HG03558 (cell line): Measurements from ENCODE around the gene CTNNA2.
"Not testable (repeated sequence)": the region's sequence is repeated elsewhere in the genome, so short reads cannot be mapped to it uniquely, and the experiment has no call there.

Experiments
- ATAC-seq: cut with Tn5 transposase; IDR thresholded peaks from one replicate; pipeline ENCODE4 v1.9.1; 2021; ENCODE audit warnings: moderate number of reproducible peaks; ENCODE audit not compliant: unreplicated experiment; ENCODE audit errors: extremely low read depth

Gene CTNNA2

DNA sequence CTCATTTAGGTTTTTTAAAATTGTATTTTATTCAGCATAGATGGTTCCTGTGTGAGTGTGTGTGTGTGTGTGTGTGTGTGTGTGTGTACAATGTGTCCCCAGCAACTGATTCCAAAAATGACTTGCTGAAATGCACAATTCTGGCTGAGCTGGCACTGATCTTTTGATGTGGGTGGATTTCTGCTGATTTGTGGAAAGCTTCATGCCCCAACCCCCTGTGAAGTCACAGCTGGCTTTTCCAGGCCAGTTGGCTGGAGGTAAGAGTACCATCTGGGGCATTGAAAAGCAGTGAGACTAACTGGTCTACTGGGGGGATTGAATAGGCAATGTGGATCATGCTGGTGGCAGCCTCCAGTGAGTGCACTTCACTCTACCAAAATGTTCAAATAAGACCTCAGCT is 604.5 kb downstream of the CTNNA2 start:
- ATAC-seq, result no peak

DNA sequence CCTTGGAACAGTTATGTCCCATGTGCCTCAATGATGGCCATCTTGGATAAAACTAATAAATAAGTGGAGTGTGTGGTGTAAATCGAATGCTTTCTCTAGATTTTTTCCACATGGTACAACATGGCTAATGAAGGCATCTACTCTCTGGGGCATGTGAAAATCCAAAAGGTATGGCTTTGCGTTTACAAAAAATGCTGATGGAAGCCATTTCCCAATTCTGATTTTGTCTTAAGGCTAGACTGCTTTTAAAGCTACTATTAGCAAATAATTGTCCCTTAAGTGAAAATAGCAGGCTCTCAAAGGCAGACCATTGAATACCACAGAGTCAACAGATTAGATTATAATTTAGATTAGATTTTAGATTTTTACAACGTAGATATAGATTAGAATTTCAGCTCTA is 608.0 kb downstream of the CTNNA2 start:
- ATAC-seq, result no peak

DNA sequence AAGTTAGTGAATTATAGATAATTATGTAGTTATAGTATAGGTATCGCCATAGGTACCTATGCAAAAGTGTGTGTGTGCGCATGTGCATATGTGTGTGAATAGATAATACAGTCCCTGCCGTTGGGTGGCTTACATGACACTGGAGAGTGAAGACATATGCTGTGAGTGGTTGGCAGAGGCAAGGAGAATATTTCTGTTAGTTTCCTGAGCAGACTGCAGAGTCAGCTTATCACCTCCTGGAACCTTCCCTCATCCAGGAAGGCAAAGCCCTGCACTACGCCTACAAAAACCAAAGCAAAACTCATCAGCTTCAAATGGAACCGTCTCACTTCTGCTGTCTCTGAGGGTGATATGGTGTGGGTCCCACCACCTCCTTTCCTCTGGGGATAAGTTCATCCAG is 609.8 kb downstream of the CTNNA2 start:
- no peak for ATAC-seq

DNA sequence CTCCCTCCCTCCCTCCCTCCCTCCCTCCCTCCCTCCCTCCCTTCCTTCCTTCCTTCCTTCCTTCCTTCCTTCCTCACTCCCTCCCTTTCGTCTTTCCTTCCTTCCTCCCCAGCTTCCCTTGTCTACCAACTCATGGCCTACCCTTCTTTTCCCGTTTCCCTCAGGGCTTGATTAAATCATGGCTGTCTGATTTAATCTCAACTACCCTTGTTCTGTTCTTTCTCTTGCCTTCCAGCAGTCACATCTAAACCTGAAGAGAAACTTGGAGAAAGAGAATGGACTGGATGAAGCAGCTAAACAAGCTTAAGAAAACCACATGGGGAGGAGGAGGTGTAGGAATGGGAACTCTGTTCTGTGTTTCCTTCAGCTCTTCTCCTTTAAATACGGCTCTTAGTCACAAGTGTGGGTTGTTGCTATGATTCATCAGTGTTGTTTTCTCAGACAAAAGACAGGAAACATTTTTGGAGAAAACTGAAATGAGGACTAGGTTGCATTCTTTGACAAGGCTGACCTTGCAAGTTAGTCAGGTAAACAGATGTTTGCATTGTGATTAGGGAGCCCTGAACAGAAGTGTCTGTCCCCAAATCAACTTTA is 613.8 kb downstream of the CTNNA2 start:
- no peak for ATAC-seq

DNA sequence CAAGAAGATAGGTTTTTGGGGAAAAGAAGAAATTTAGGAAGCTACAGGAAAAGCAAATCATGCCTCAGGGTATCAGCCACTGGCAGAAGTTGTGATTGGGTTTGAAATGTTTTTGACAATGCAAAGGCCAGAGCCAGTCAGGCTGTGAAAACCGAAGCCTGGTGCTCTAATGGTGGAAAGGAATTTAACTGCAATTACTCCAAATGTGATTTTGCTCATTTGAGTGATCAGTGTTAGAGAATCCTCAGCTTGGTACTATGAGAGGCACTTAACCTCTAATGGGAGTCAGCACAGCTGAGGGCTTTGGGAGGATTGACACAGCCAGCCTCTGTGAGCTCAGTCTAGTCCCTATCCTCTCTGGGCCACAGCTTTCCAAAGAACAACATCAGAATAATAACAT is 615.2 kb downstream of the CTNNA2 start:
- no peak for ATAC-seq

DNA sequence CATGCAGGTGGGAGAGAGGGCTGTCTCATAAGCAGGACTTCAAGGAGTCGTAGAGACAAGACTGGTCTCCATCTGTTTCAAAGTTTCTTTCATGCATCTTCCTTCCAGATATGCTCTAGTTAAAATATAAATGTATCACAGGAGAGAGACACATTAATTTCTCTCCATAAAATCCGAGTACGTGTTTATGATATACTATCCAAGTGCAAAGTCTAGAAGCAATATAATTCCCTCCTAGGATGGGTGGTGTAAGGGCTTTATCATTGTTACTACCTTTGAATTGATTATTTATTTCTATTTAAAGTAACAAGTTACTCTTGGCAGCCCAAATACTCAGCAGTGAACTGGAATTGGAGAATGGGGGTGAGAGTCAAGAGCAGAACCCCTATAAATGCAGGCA is 619.4 kb downstream of the CTNNA2 start:
- ATAC-seq, result no peak

DNA sequence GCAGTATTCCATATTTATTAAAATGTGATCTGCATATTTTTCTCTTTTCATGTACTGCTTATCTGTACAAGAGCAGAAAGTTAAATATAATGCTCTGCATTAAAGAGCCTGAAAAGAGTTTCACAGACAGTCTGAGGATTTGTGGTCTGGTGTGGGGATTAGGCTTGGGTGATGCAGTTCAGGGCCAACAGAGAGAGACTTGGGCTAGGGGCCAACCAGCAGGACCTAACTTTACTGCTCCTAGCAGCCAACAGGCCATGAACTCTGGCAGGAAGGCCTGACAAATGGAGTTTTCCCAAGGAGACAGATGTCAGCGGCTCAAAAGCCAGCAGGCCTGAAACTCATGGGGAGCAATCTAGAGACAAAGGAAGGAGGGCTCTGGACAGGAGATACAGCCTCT is 622.1 kb downstream of the CTNNA2 start:
- no peak for ATAC-seq

DNA sequence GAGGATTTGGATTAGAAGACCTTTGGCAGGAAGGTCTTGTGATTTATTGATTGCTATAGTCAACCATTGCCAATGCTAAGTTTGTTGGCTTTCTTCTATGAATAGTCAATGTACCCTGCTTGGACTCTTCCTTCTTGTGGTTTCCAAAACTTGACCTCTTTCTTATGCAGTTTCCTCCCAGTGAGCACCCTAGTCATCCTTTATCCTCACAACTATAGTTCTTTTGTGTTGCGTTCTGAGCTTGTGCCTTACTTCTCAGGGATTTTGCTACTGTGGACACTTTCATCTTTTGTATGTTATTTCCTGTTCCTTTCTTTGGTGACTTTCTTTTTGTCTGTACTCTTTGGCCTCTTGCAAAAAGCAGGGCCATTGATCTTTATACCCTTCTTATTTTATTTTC is 623.5 kb downstream of the CTNNA2 start:
- no peak for ATAC-seq

DNA sequence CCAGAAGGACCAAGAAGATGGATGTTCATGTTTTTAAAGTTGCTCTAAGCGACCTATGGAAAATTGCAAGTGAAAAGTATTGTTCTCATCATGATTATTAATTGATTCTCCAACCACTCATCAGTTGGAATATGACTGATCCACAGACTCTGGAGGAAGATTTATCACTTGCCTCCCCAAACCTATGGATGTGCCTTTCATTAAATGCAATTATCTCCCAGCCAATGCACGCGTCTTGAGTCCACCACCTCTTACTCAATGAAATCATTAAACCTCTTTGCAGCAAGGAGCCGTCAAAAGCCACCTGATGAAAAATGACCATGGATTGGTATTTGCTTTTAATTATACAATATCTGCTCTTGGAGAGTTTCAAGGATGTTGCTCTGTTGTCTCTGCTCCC is 626.1 kb downstream of the CTNNA2 start:
- no peak for ATAC-seq

DNA sequence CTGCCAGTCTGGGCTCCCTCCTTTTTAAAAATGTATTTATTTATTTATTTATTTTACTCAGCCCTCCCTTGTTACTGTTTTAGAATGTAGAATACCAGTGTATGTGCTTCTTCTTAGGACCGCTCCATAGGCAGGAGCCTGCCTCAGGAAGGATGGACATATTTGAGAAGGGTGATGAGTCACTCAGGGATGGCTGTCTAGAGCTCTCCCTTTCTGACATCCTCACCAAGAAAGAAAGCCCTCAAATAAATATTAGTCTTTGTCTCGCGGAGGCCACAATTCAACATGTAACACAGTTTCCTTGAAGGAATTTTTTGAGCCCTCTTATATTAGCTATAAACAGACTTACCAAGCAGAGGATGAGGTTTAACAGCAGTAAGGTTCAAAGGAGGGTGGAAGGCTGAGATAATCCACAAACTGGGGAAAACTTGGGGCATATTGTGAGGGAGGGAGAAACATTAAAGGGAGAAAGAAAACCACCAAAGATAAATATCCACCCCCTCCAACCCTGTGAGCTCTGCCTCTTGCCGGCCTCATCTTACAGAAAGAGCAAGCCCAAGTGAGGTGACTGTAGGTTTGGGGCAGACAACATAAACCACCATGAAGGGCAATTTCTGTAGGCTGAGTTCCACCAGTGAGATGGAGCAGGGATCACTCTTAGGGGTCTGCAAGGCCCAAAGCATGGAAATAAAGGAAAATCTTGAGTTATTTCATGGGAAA is 628.3 kb downstream of the CTNNA2 start:
- no peak for ATAC-seq

DNA sequence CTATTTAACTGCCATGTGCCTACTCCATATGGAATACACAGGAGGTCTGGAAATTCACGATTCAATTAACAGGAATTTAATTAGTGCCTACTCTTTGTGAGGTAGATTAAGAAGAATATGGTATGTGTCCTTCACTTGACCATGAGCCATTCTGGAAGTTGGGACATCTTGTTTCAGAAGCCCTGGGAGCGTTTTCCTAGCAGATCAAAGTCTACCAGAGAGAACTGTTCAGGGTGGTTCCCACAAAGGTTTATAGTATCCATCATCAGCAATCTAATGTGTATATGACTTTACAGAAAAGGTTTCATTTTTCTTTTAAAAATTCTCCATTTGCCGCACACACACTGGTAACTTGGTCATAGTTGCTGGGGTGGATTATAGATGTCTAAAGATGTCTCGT is 632.6 kb downstream of the CTNNA2 start:
- no peak for ATAC-seq

DNA sequence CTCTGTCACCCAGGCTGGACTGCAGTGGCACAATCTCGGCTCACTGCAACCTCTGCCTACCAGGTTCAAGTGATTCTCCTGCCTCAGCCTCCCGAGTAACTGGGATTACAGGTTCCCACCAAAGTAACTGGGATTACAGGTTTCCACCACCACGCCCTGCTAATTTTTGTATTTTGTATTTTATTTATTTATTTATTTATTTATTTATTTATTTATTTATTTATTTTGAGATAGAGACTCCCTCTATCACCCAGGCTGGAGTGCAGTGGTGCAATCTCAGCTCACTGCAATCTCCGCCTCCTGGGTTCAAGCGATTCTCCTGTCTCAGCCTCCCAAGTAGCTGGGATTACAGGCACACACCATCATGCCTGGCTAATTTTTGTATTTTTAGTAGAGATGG is 633.9 kb downstream of the CTNNA2 start:
- ATAC-seq, result not testable (repeated sequence)

DNA sequence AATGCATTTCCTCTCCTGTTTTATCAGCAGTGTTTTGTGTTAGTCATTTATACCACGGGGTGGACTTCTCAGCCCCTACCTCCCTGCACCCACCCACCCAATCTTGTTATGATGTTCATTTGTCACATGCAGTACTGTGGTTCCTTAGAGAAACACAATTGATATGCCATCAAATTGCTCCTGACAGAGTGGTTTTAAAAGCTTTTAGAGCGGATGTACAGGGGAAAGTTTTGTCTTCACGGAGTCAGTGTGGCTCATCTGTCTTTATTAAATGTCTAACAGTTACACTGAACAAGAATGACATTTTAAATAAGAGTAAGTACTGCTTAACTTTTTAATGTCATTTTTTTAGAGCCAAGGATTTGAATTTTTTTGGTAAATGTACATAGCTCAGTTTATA is 634.8 kb downstream of the CTNNA2 start:
- ATAC-seq, result no peak

DNA sequence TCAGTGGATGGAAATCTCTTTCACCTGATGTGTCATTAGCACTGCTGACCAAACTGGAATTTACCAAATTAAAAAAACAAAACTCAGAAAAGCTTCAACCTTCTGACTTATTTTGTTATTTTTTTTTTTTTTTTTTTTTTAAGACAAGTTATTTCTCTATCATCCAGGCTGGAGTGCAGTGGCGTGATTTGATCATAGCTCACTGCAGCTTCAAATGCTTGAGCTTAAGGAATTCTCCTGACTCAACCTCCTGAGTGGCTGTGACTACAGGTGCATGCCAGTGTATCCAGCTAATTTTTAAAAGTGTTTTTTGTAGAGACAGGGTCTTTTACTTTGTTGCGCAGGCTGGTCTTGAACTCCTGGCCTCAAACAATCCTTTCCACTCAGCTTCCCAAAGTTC is 636.1 kb downstream of the CTNNA2 start:
- no peak for ATAC-seq

DNA sequence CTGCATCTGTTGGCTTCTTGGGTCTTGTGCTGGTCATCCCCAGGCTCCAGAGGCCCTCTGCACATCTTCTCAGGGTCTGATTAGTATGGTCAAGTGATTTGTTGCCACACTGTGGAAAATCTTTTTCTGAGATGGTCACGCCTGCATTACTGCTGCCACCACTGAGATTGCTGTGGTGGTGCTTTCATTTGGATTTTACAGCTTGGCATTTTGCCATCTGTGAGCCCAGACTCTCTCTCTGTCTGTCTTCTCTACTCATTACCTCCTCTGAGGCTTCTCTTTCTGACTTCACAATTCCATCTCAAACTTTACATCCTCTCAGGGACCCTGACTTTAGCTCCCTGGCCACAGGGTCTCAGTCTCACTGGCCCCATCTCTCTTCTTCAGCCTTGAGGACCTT is 637.1 kb downstream of the CTNNA2 start:
- ATAC-seq, result no peak

DNA sequence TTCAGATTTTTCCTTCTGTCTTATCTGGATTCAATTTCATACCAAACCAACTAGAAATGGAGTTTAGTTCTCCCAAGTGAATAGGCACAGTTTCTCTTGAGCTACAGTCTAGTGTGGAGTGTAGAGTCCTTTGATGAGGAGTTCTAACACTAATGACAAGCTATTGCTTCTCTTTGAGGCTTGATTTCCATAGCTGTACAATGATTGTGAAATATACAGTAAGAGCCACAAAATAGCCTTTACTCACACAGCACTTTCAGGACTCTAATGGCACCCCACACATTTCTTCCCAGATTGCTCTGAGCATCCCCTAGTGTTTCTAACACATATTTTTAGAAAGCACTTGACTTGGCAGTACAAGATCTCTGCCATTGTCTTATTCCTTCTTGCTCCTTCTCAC is 638.4 kb downstream of the CTNNA2 start:
- ATAC-seq, result no peak

DNA sequence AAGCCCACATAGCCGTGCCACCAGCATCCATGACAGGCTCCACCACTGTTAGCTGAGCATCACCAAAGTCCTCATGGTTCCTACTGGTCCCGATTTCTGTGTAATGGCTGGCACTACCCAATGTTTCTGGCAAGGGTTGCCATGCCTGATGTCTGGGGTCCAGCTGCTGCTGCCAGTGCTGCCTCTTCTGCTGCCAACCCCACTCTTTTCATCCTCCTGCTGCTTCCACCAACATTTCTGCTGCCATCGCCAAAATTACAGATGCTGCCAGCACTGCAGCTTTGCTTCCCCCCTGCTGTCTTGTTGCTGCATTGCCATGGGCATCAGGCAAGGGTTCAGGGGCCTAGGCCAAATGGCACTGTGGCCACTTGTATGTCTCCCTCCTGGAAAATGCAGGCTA is 638.8 kb downstream of the CTNNA2 start:
- ATAC-seq, result no peak

DNA sequence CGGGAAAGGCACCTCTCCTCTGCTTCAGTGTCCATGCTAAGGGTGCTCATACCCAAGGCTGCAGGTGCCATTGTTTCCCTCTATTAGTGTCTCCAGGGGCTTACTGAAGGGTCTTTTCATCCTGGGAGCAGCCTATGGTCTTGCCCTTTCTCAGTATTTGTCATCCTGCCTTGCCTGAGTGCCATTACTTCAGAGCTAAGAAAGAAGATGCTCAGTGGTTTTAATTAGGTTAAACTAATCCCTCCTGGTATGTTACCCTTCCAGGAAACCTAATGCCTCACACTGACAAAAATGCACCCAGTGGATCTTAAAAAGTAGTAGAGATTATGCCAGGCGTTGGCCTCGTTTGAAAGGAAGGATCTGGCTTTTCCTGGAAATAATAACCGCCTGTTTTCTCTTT is 640.3 kb downstream of the CTNNA2 start:
- no peak for ATAC-seq

DNA sequence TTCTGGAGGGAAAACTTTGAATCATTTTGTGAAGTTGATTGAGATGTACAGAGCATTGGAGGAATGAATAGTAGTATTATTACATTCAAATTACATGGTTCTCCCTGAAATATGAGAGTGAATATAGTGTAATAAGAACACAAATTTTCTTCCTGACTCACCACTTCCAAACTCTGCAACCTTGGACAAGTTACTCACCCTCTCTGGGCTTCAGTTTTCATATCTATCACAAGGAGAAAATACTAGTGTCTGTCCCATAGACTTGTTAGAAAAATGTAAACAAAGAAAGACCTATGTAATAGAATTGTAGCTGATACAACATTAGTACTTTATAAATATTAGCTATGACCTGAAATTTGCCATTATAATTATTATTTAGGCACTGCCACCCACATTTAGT is 640.9 kb downstream of the CTNNA2 start:
- no peak for ATAC-seq

DNA sequence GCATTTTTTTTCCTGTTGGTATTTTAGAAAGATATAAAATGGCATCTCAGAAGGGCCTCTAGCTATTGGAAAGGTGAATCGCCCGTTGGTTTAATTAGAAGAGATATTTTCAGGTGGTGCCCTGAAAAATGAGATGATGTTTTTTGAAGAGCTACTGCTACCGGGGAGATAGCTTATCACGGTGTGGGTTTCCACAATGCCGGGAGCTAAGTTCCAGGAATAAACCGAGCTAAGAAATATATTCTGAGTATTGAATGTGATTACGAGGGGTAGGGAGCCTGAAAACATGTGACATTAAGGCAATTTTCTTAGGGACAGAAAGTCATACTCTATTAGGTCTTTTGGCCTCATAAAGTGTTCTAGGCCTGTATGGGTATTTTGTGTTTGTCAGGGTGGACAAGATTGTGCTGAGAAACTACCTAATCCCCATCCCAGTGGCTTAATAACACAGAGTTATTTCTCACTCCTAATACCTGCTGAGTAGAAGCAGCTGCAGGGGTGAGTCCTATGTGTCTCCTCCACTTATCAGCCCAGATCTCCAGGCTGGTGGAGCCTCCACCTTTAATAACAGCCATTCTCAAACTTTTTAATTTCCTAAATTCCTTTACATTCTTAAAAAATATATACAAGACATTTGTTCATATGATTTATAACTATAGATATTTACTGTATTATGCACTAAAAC is 641.5 kb downstream of the CTNNA2 start:
- no peak for ATAC-seq

DNA sequence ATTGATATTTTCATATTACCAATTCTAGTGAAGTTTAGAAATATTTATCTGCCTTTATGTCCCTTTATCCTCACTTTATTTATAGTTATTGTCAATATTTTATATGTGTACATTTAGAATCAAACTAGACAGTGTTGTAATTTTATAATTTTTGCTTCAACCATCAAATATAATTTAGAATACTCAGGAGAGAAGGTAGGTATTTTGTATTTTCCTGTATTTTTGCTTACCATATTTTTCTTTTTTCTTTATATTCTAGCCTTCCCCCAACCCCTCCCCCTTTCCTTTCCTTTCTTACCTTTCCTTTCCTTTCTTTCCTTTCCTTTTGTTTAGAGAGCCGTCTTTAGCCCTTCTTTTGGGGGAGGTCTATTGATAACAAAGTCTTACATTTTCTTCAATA is 651.5 kb downstream of the CTNNA2 start:
- no peak for ATAC-seq
